DOHH2 (cell line): ENCODE results near the gene SYK.

Experiments used
- EZH2phosphoT487 ChIP-seq: fragments of 200-600 bp; sonication (generic); IDR thresholded peaks from 2 replicates; pipeline ENCODE4 v1.6.1; 2017; ENCODE audit warnings: borderline replicate concordance, mild to moderate bottlenecking, antibody characterized with exemption, low read length, moderate library complexity, mixed read lengths
- TF ChIP-seq, protein P1 (sequence below): fragments of 200-600 bp; sonication (generic); IDR thresholded peaks from one replicate; pipeline ENCODE4 v1.5.1; 2014; ENCODE audit warnings: antibody characterized with exemption, mild to moderate bottlenecking, low read depth, low read length; ENCODE audit not compliant: poor library complexity, severe bottlenecking

DNA sequence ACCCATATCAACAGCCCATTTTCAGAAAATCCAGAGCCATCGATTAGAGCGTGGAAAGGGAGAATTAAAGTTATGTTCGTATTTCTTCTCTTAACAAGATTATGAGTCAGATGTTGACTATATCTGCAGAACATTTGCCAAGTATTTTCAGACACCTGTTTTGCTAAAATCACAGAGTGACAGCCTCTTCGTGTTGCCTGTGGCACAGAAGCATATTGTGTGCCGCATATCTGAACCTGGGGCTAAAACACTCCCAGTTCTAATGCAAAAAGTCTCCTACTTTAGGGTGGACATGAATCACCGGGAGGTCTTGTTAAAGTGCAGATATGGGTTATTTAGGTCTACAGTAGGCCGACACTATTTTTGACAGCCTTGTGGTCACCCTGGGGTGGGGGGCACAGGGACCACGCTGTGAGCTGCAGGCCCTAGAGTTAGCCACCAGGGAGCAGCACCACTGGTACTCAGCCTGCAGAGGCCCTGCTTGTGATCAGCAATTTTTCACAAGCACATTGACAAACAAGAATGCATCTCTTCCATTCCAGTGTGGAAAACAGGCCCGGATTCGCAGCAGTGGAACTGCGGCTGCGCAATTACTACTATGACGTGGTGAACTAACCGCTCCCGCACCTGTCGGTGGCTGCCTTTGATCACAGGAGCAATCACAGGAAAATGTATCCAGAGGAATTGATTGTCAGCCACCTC lies 93.5 kb downstream of the SYK start:
- TF ChIP-seq, protein P1, sequence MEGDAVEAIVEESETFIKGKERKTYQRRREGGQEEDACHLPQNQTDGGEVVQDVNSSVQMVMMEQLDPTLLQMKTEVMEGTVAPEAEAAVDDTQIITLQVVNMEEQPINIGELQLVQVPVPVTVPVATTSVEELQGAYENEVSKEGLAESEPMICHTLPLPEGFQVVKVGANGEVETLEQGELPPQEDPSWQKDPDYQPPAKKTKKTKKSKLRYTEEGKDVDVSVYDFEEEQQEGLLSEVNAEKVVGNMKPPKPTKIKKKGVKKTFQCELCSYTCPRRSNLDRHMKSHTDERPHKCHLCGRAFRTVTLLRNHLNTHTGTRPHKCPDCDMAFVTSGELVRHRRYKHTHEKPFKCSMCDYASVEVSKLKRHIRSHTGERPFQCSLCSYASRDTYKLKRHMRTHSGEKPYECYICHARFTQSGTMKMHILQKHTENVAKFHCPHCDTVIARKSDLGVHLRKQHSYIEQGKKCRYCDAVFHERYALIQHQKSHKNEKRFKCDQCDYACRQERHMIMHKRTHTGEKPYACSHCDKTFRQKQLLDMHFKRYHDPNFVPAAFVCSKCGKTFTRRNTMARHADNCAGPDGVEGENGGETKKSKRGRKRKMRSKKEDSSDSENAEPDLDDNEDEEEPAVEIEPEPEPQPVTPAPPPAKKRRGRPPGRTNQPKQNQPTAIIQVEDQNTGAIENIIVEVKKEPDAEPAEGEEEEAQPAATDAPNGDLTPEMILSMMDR: peak; percentile 83
- no peak for TF ChIP-seq EZH2phosphoT487
